H9 (cell line): ENCODE results near the gene MX2. TPM values are rescaled to one million over a fixed set of nuclear protein-coding genes. Genes with fewer than 3 reads are reported as not detected.

Source experiments
- DNase-seq: peaks from one replicate; pipeline ENCODE4 v3.0.0-alpha.2; 2017
- H2AFZ ChIP-seq: one replicate; pipeline ENCODE4 v1.6.1; 2013; ENCODE audit warnings: mild to moderate bottlenecking, low read length, control low read depth, moderate library complexity
- H2AK5ac ChIP-seq: 2 replicates; pipeline ENCODE4 v1.6.1; 2013; ENCODE audit warnings: low read length, control low read depth, mixed read lengths; ENCODE audit not compliant: insufficient read length
- H2BK120ac ChIP-seq: one replicate; pipeline ENCODE4 v1.6.1; 2013; ENCODE audit warnings: low read depth, mild to moderate bottlenecking, low read length, control low read depth, inconsistent platforms; ENCODE audit not compliant: poor library complexity, severe bottlenecking
- H2BK12ac ChIP-seq: 2 replicates; pipeline ENCODE4 v1.6.1; 2013; ENCODE audit warnings: low read length, control low read depth, mixed read lengths, low read depth; ENCODE audit not compliant: insufficient read length
- H2BK15ac ChIP-seq: 2 replicates; pipeline ENCODE4 v1.6.1; 2013; ENCODE audit warnings: low read depth, low read length, control low read depth
- H2BK20ac ChIP-seq: one replicate; pipeline ENCODE4 v1.6.1; 2013; ENCODE audit warnings: low read depth, mild to moderate bottlenecking, low read length, control low read depth, inconsistent platforms; ENCODE audit not compliant: poor library complexity, severe bottlenecking
- H2BK5ac ChIP-seq: 2 replicates; pipeline ENCODE4 v1.6.1; 2013; ENCODE audit warnings: low read length, control low read depth, mixed read lengths; ENCODE audit not compliant: insufficient read length
- H3K14ac ChIP-seq: 2 replicates; pipeline ENCODE4 v1.6.1; 2013; ENCODE audit warnings: low read length, control low read depth; ENCODE audit not compliant: insufficient read depth
- H3K18ac ChIP-seq: 2 replicates; pipeline ENCODE4 v1.6.1; 2013; ENCODE audit warnings: low read depth, mild to moderate bottlenecking, mixed read lengths, low read length, control low read depth; ENCODE audit not compliant: insufficient read length
- H3K23ac ChIP-seq: 2 replicates; pipeline ENCODE4 v1.6.1; 2013; ENCODE audit warnings: low read length, control low read depth, mixed read lengths, low read depth; ENCODE audit not compliant: insufficient read length
- H3K23me2 ChIP-seq: 2 replicates; pipeline ENCODE4 v1.6.1; 2013; ENCODE audit warnings: low read depth, mild to moderate bottlenecking, mixed read lengths, low read length, control low read depth; ENCODE audit not compliant: insufficient read length, poor library complexity, severe bottlenecking
- H3K27ac ChIP-seq: 2 replicates; pipeline ENCODE4 v1.5.1; 2013; ENCODE audit warnings: low read length, control low read depth, mixed read lengths, low read depth; ENCODE audit not compliant: insufficient read length
- H3K27me3 ChIP-seq: 2 replicates; pipeline ENCODE4 v1.6.1; 2013; ENCODE audit warnings: low read length, control low read depth, inconsistent platforms; ENCODE audit not compliant: insufficient read depth
- H3K4ac ChIP-seq: 2 replicates; pipeline ENCODE4 v1.6.1; 2013; ENCODE audit warnings: low read depth, mild to moderate bottlenecking, control low read depth, inconsistent platforms, low read length, moderate library complexity
- H3K4me1 ChIP-seq: 2 replicates; pipeline ENCODE4 v1.6.1; 2013; ENCODE audit warnings: low read length, control low read depth, inconsistent platforms; ENCODE audit not compliant: insufficient read depth
- H3K4me2 ChIP-seq: 2 replicates; pipeline ENCODE4 v1.6.1; 2013; ENCODE audit warnings: low read length, control low read depth, mixed read lengths; ENCODE audit not compliant: insufficient read length, insufficient read depth
- H3K56ac ChIP-seq: 2 replicates; pipeline ENCODE4 v1.6.1; 2013; ENCODE audit warnings: low read depth, mild to moderate bottlenecking, mixed read lengths, low read length, control low read depth; ENCODE audit not compliant: insufficient read length
- H3K79me1 ChIP-seq: 2 replicates; pipeline ENCODE4 v1.6.1; 2013; ENCODE audit warnings: low read depth, mild to moderate bottlenecking, moderate library complexity, low read length, control low read depth, inconsistent platforms; ENCODE audit not compliant: insufficient read depth, poor library complexity, severe bottlenecking
- H3K79me2 ChIP-seq: 2 replicates; pipeline ENCODE4 v1.6.1; 2013; ENCODE audit warnings: low read length, control low read depth, inconsistent platforms; ENCODE audit not compliant: insufficient read depth
- H3K9ac ChIP-seq: 2 replicates; pipeline ENCODE4 v1.6.1; 2013; ENCODE audit warnings: low read length, control low read depth, mixed read lengths; ENCODE audit not compliant: insufficient read length; ENCODE audit errors: extremely low read depth
- H3K9me3 ChIP-seq: one replicate; pipeline ENCODE4 v1.6.1; 2013; ENCODE audit warnings: low read depth, low read length, inconsistent platforms; ENCODE audit not compliant: control insufficient read depth
- H3T11ph ChIP-seq: one replicate; pipeline ENCODE4 v1.6.1; 2013; ENCODE audit warnings: mild to moderate bottlenecking, low read length, control low read depth, inconsistent platforms
- H4K20me1 ChIP-seq: one replicate; pipeline ENCODE4 v1.6.1; 2013; ENCODE audit not compliant: control insufficient read depth, insufficient read length, insufficient read depth
- H4K5ac ChIP-seq: 2 replicates; pipeline ENCODE4 v1.6.1; 2013; ENCODE audit warnings: low read depth, mild to moderate bottlenecking, mixed read lengths, low read length, control low read depth; ENCODE audit not compliant: insufficient read length
- H4K8ac ChIP-seq: replicated peaks from 2 replicates; pipeline ENCODE4 v1.6.1; 2013; ENCODE audit warnings: low read length, control low read depth, mixed read lengths, low read depth; ENCODE audit not compliant: insufficient read length
- H4K91ac ChIP-seq: 2 replicates; pipeline ENCODE4 v1.6.1; 2013; ENCODE audit warnings: low read depth, mild to moderate bottlenecking, moderate library complexity, mixed read lengths, low read length, control low read depth; ENCODE audit not compliant: insufficient read length
- H3K27ac Mint-ChIP-seq, 3 experiments: 2 replicates in 2 of 3; 3 replicates in 1 of 3; pipeline ENCODE4 v1.8.0; 2020 to 2021; ENCODE audit warnings: mixed read lengths in 3 of 3, mild to moderate bottlenecking in 1 of 3, moderate library complexity in 1 of 3
- H3K27me3 Mint-ChIP-seq: 2 replicates; pipeline ENCODE4 v1.8.0; 2021; ENCODE audit warnings: low read depth, mild to moderate bottlenecking, moderate library complexity, mixed read lengths
- H3K36me3 Mint-ChIP-seq, 3 experiments: 2 replicates in 2 of 3; 3 replicates in 1 of 3; pipeline ENCODE4 v1.8.0; 2020 to 2021; ENCODE audit warnings: low read depth in 3 of 3, mixed read lengths in 3 of 3; ENCODE audit not compliant: insufficient read depth in 1 of 3
- H3K4me1 Mint-ChIP-seq, 2 experiments: 2 replicates each; pipeline ENCODE4 v1.8.0; 2020; ENCODE audit warnings: mixed read lengths in 2 of 2
- H3K4me3 Mint-ChIP-seq, 2 experiments: 2 replicates in 1 of 2; 3 replicates in 1 of 2; pipeline ENCODE4 v1.8.0; 2020 to 2021; ENCODE audit warnings: mild to moderate bottlenecking in 2 of 2, mixed read lengths in 2 of 2, moderate library complexity in 1 of 2
- H3K9me3 Mint-ChIP-seq, 2 experiments: 2 replicates in 1 of 2; 3 replicates in 1 of 2; pipeline ENCODE4 v1.8.0; 2020; ENCODE audit warnings: mild to moderate bottlenecking in 2 of 2, mixed read lengths in 2 of 2, moderate library complexity in 1 of 2
- CTCF ChIP-seq: fragments of 200-600 bp; sonication (generic); conservative IDR thresholded peaks from 3 replicates; pipeline ENCODE4 v1.8.0; 2021; ENCODE audit warnings: antibody characterized with exemption, mild to moderate bottlenecking
- WGBS: extraction: QIAGEN DNeasy Blood & Tissue Kit; methylation state at CpG from one replicate; pipeline ENCODE4 v1.1.7; 2013; ENCODE audit warnings: missing lambda C conversion rate, low lambda C conversion rate, mixed read lengths; ENCODE audit not compliant: insufficient read length; ENCODE audit errors: extremely low coverage; 5-methylcytosine and 5-hydroxymethylcytosine counted together
- total RNA-seq: library from RNA; stranded (reverse); gene quantifications from 2 replicates; pipeline ENCODE4 v1.2.1, GENCODE V29; 2021

Gene MX2
- total RNA-seq, 1 experiment from 2014 or later = 1.8 TPM

GRCh38 chr21:41407541-41408460, 46.0 kb downstream of the MX2 start:
- Mint-ChIP-seq H3K27ac (no peak overlapping the region; a peak in 1 of 7 replicates), H3K36me3 (peaks cover 0 to 16% (median 0%) of the 10 kb centered on the region in 3 experiments; a peak in 2 of 7 replicates)

More at GRCh38 chr21:41407541-41408460, 46.0 kb downstream of the MX2 start:
- WGBS = no CpG with 5 or more reads among the region's 24 CpGs
- no peak overlapping the region for H2BK20ac ChIP-seq
- Mint-ChIP-seq H3K4me1 (peaks cover 19 to 20% of the 10 kb centered on the region in 2 experiments), H3K9me3 (peaks cover 3 to 5% of the 10 kb centered on the region in 2 experiments; a peak in 2 of 5 replicates), H3K27me3 (peaks cover 5% of the 10 kb centered on the region), H3K4me3 (no peak overlapping the region; a peak in 1 of 5 replicates)
- no peaks in the 10 kb centered on the region for H3K4me1 ChIP-seq
- H4K91ac ChIP-seq = no peak overlapping the region
- no peaks in the 10 kb centered on the region for H3K79me1 ChIP-seq
- no peak overlapping the region for H3K18ac ChIP-seq
- no peak overlapping the region for H4K8ac ChIP-seq
- H3K79me2 ChIP-seq = no peaks in the 10 kb centered on the region
- H3K23ac ChIP-seq = no peak overlapping the region
- no peak overlapping the region for H2AK5ac ChIP-seq
- H4K20me1 ChIP-seq = no peaks in the 10 kb centered on the region
- no peak overlapping the region for H3T11ph ChIP-seq
- DNase-seq = peak; percentile 9
- H3K4ac ChIP-seq = no peak overlapping the region
- no peaks in the 10 kb centered on the region for H3K27me3 ChIP-seq
- no peak overlapping the region for H2AFZ ChIP-seq
- H2BK5ac ChIP-seq = no peak overlapping the region
- H2BK12ac ChIP-seq = no peak overlapping the region
- H3K14ac ChIP-seq = no peak overlapping the region
- no peak overlapping the region for H3K4me2 ChIP-seq
- no peak for TF ChIP-seq CTCF
- no peaks in the 10 kb centered on the region for H3K9me3 ChIP-seq
- H2BK15ac ChIP-seq = no peak overlapping the region
- H3K27ac ChIP-seq = no peak overlapping the region
- H3K23me2 ChIP-seq = no peaks in the 10 kb centered on the region
- no peak overlapping the region for H2BK120ac ChIP-seq
- no peak overlapping the region for H3K9ac ChIP-seq
- H4K5ac ChIP-seq = no peak overlapping the region
- no peak overlapping the region for H3K56ac ChIP-seq
